ENCODE data around the gene AAMP.

Gene AAMP

GRCh38 chr2:218271487-218271797, 1.5 kb upstream of the AAMP start:
- TF ChIP-seq CTCF (IDR thresholded peaks at IDR 0.05): no peak
- no peaks in the 10 kb centered on the region for H3K9me3 ChIP-seq
- DNase-seq: peak; percentile 20 to 73
- peaks cover 39 to 47% (median 44%) of the 10 kb centered on the region in 3 donors for H3K36me3 ChIP-seq
- intact Hi-C loops (cut with DNase I; ENCODE audit: low total_unique reads): no loop called here
- H3K4me1 ChIP-seq: peaks cover 0 to 48% (median 38%) of the 10 kb centered on the region in 4 donors
- peak overlapping the region; percentile 77 to 79 for H3K4me3 ChIP-seq
- peak overlapping the region; percentile 78 to 99 for H3K27ac ChIP-seq
- H3K27me3 ChIP-seq: no peaks in the 10 kb centered on the region

- Histone ChIP-seq H3K36me3 (peaks cover 39 to 47% (median 44%) of the 10 kb centered on the region in 3 donors), H3K4me3 (peak overlapping the region; percentile 77 to 79), H3K9me3 (no peaks in the 10 kb centered on the region), H3K27ac (peak overlapping the region; percentile 78 to 99), H3K27me3 (no peaks in the 10 kb centered on the region), H3K4me1 (peaks cover 0 to 48% (median 38%) of the 10 kb centered on the region in 4 donors)
- DNase-seq: peak; percentile 25 to 64
- TF ChIP-seq CTCF (IDR thresholded peaks at IDR 0.05): no peak
- intact Hi-C loops (cut with DNase I; ENCODE audit: low total_unique reads): no loop called here
Observed at GRCh38 chr2:218270721-218271486, 967 bp upstream of the AAMP start.

GRCh38 chr2:218267259-218267658, 2.7 kb downstream of the AAMP start:
- H3K27me3 ChIP-seq: no peaks in the 10 kb centered on the region
- no peak overlapping the region for H3K27ac ChIP-seq
- intact Hi-C loops (cut with DNase I; ENCODE audit: low total_unique reads): loop anchor here (5.0 to 10.0 kb wide), 2 partner anchors 52 to 80 kb away; partner anchors contain the start of gene ARPC2
- peak in 1 of 2 donors; percentile 21 for DNase-seq
- H3K36me3 ChIP-seq: peaks cover 30 to 57% (median 48%) of the 10 kb centered on the region in 3 donors
- peaks cover 0 to 39% (median 34%) of the 10 kb centered on the region in 4 donors for H3K4me1 ChIP-seq
- H3K4me3 ChIP-seq: no peak overlapping the region
- TF ChIP-seq CTCF (IDR thresholded peaks at IDR 0.05): no peak
- no peaks in the 10 kb centered on the region for H3K9me3 ChIP-seq

- H3K4me3 ChIP-seq: no peak overlapping the region
- H3K4me1 ChIP-seq: peaks cover 0 to 35% (median 29%) of the 10 kb centered on the region in 4 donors
- DNase-seq: peak in 1 of 2 donors; percentile 63
- H3K36me3 ChIP-seq: peaks cover 30 to 61% (median 48%) of the 10 kb centered on the region in 3 donors
- no peaks in the 10 kb centered on the region for H3K9me3 ChIP-seq
- TF ChIP-seq CTCF (IDR thresholded peaks at IDR 0.05): no peak
- no peaks in the 10 kb centered on the region for H3K27me3 ChIP-seq
- no peak overlapping the region for H3K27ac ChIP-seq
- intact Hi-C loops (cut with DNase I; ENCODE audit: low total_unique reads): loop anchor here (5.0 to 10.0 kb wide), 2 partner anchors 52 to 79 kb away; partner anchors contain the start of gene ARPC2
Observed at GRCh38 chr2:218266316-218266979, 3.5 kb downstream of the AAMP start.

- DNase-seq: no peak
- Histone ChIP-seq H3K4me3 (no peak overlapping the region), H3K36me3 (peaks cover 30 to 61% (median 48%) of the 10 kb centered on the region in 3 donors), H3K27me3 (no peaks in the 10 kb centered on the region), H3K27ac (no peak overlapping the region), H3K9me3 (no peaks in the 10 kb centered on the region), H3K4me1 (peaks cover 0 to 36% (median 28%) of the 10 kb centered on the region in 4 donors)
- TF ChIP-seq CTCF (IDR thresholded peaks at IDR 0.05): no peak
- intact Hi-C loops (cut with DNase I; ENCODE audit: low total_unique reads): loop anchor here (5.0 to 10.0 kb wide), 2 partner anchors 51 to 78 kb away; partner anchors contain the start of gene ARPC2
Observed at GRCh38 chr2:218265626-218266025, 4.3 kb downstream of the AAMP start.

All from tibial artery (tissue), 4 donors.